ENCODE results near the gene STK10. TPM values are rescaled to one million over a fixed set of nuclear protein-coding genes. Genes with fewer than 3 reads are reported as not detected.
A peak's percentile ranks its signal among the peaks of the same experiment; 100 is the strongest.

Gene STK10
- total RNA-seq: 100 to 1,000 TPM; 126 to 134 TPM

DNA sequence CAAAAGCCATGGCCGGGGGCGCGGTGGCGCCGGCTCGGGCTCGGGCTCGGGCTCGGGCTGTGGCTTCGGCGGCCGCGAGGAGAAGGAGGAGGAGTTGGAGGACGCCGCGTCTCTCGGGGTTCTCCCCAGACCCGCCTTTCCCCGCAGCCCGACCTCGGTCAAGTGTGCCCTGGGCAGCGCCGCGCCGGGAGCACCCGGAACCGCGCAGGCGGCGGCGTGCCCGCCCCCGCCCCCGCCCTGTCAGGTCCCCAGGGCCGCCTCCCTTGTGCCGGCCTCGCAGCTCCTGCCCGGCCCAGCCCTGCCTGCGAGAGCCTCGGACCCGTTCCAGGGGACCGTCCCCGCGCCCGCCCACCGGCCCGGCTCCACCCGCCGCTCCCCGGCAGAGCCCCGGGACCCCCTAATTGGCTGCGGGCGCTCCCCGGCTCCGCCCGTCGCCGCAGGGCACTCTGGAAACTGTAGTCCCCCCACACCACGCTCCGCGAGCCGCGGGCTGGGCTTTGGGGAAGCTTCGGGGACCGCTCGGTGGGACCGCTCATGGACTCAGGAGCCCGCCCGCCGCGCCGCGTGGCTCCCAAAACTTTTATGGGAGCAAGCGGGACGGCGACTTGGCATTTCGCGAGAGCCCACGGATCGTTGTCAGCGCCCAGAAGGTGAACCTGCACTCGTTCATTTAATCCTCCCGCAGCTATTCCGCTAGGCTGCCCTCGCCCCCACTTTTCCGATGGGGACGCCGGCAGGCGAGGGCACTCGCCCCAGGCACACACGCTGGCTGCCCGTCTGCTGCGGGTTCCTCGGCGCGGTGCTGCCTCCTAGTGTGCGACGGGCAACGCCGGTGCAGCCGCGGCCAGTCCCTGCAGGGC lies at the start of gene STK10:
TSS of gene STK10 (minus strand) at position 192 of the 860 bp plus-strand sequence. CDS start at position 10, 182 bp downstream.
- Mint-ChIP-seq H3K27me3 (ENCODE audit: low read depth) (peaks cover 8% of the 10 kb centered on the region), H3K36me3 (ENCODE audit: insufficient read depth in 2 of 2) (peaks cover 13 to 17% of the 10 kb centered on the region in 2 donors), H3K4me1 (ENCODE audit: low read depth) (peaks cover 34% of the 10 kb centered on the region), H3K27ac (peak within 1 kb of the TSS; percentile 77), H3K9me3 (no peaks in the 10 kb centered on the region), H3K4me3 (peak within 1 kb of the TSS; percentile 91 to 99)
- peak; percentile 76 to 80 for ATAC-seq (replicated peaks in 1 of 2)
- peak; percentile 92 for DNase-seq

DNA sequence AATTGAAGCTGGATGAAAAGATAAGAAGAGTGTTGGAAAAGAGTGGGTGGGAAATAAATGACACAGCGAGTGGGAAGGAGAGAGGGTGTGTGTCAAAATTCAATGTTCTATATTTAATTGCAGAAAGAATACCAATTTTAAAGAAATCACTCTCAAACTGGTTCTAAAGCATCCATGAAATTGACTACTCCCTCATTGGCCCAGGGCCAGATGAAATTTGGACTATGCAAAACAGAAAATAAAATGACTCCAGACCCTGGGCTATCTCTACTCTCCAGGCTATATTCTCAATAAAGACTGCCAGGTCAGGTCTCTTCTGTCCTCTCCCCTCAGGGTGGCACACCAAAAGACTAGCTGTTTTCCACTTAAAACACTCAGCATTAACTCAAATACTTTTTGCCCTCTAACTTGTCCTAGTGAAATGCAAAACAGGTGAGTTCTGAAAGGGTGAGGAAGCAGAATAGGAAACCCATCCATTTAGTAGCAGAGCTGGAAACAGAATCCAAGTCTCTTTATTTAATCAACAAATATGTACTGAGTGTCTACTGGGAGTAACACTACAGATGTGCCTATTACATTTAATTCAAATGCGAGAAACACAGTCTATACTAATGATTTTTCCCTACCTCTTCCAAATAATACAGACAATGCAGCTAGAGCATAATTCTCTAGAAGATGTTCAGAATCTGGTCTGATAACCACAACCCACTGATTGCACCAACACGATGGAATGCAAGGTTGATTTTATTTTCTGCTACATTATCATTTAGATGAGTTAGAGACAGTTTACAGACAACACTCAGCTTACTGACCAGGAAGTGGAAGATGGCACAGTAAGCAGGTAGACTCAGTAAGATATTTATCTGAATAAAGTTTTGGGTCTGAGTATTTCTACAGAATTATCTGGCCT lies 48.1 kb upstream of the STK10 start:
- Mint-ChIP-seq H3K36me3 (ENCODE audit: insufficient read depth in 2 of 2) (peaks cover 2 to 6% of the 10 kb centered on the region in 2 donors), H3K9me3 (no peaks in the 10 kb centered on the region)

DNA sequence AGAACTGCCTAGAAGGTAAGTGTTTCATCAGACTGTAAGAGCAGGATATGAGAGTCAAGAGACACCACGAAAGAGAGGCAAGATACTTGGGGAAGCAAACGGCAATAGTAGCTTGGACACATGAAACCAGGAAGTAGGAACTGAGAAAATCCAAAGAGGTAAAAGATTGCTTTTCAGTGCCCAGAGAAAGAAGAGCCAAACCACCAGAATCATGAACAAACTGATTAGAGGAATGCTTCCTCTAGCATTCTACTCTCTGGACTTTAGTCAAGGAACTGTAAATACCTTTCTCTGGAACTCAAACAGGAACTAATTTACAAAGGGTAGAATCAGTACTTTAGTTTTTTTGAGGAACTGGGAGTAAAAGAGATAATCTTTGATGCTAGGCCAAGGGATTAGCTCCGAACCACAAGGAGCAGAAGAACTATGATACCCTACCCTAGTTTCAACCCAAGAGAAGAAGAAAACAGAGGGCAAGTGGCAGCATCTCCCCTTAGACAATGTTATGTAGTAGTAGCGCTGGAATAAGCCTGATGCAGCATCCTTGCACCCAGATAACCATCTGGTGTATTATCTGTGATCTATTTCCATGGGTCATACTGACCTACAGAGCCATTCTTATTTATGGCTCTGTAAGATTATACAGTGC lies 47.2 kb upstream of the STK10 start:
- H3K9me3 Mint-ChIP-seq: no peaks in the 10 kb centered on the region
- no peaks in the 10 kb centered on the region for H3K27me3 Mint-ChIP-seq (ENCODE audit: low read depth)
- H3K4me1 Mint-ChIP-seq (ENCODE audit: low read depth): peaks cover 53% of the 10 kb centered on the region
- DNase-seq (no peak), ATAC-seq (replicated peaks in 1 of 2) (peak in 1 of 2 donors; percentile 40)
- H3K27ac Mint-ChIP-seq: no peak overlapping the region
- H3K4me3 Mint-ChIP-seq: no peak overlapping the region
- H3K36me3 Mint-ChIP-seq (ENCODE audit: insufficient read depth in 2 of 2): peaks cover 2 to 11% of the 10 kb centered on the region in 2 donors

More for the DNA sequence above, 48.1 kb upstream of the STK10 start:
- ATAC-seq (replicated peaks in 1 of 2) (no peak), DNase-seq (no peak)
- H3K4me3 Mint-ChIP-seq: no peak overlapping the region
- H3K27me3 Mint-ChIP-seq (ENCODE audit: low read depth): no peaks in the 10 kb centered on the region
- no peak overlapping the region for H3K27ac Mint-ChIP-seq
- H3K4me1 Mint-ChIP-seq (ENCODE audit: low read depth): peaks cover 51% of the 10 kb centered on the region

DNA sequence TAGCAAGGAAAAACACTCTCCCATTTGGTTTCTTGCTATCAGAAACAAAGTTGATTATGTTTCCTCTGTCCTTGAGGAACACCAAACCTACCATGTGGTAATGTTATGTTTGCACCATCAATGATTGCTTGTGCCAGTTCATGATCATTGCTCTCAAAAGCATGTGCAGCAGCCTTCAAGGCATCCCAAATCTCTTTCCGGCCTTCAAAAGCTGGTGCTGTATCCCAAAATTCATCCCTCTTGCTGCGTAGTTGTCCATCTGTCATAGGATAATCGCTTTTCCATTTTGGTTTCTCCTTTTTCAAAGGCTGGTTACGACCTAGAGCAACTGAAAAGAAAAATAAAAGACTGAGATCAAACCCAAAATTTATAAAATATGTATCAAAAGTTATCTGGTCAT lies 46.0 kb upstream of the STK10 start:
- peaks cover 65% of the 10 kb centered on the region for H3K4me1 Mint-ChIP-seq (ENCODE audit: low read depth)
- no peak overlapping the region for H3K4me3 Mint-ChIP-seq
- no peak overlapping the region for H3K27ac Mint-ChIP-seq
- ATAC-seq (replicated peaks in 1 of 2): no peak
- no peaks in the 10 kb centered on the region for H3K27me3 Mint-ChIP-seq (ENCODE audit: low read depth)
- H3K9me3 Mint-ChIP-seq: no peaks in the 10 kb centered on the region
- DNase-seq: no peak
- H3K36me3 Mint-ChIP-seq (ENCODE audit: insufficient read depth in 2 of 2): peaks cover 4 to 13% of the 10 kb centered on the region in 2 donors

DNA sequence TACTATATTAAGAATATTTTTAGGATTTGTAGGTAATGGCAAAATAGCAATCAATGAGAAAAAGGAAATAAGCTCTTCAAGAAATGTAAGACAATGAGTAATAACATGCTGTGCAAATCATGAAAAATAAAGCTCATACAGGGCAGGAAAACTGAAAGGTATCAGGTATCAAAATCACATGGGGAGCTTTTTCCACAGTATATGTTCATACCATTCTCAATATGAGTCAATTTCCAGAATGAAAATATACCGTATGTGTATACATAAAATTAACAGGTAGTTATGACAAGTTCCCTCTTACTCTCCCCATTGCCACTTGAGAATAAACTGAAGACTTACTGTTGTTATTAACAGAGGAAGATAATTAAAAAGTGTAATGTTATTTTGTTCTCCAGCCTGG lies 41.9 kb upstream of the STK10 start:
- peak overlapping the region in 1 of 2 donors; percentile 58 for H3K4me3 Mint-ChIP-seq
- peak; percentile 87 to 89 for ATAC-seq (replicated peaks in 1 of 2)
- no peaks in the 10 kb centered on the region for H3K27me3 Mint-ChIP-seq (ENCODE audit: low read depth)
- no peaks in the 10 kb centered on the region for H3K9me3 Mint-ChIP-seq
- peaks cover 4 to 17% of the 10 kb centered on the region in 2 donors for H3K36me3 Mint-ChIP-seq (ENCODE audit: insufficient read depth in 2 of 2)
- H3K4me1 Mint-ChIP-seq (ENCODE audit: low read depth): peaks cover 42% of the 10 kb centered on the region
- no peak overlapping the region for H3K27ac Mint-ChIP-seq
- no peak for DNase-seq

DNA sequence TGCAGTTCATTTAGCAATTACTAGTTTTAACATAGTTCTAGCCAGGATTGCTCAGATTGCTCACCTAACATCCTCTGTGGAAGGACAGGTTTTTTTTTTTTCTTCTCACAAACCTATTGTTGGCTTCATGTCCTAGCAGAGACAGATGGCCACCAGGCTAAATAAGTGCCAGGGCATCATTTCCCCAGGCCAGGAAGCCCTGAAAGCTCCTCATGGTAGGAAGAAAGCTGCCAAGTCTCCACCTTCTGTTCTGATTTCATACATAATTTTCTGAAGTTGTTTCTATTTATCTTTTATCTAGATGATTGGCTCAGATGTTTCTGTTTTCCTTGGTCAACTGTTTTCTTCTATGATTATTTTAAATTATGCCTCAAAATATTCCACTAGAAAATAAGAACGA lies 37.0 kb upstream of the STK10 start:
- Mint-ChIP-seq H3K4me3 (peak overlapping the region; percentile 60 to 61), H3K27ac (peak overlapping the region; percentile 82), H3K4me1 (ENCODE audit: low read depth) (peaks cover 54% of the 10 kb centered on the region), H3K9me3 (peaks cover 0 to 1% of the 10 kb centered on the region in 2 donors), H3K36me3 (ENCODE audit: insufficient read depth in 2 of 2) (peaks cover 7 to 21% of the 10 kb centered on the region in 2 donors), H3K27me3 (ENCODE audit: low read depth) (peaks cover 7% of the 10 kb centered on the region)
- no peak for ATAC-seq (replicated peaks in 1 of 2)
- DNase-seq: no peak

DNA sequence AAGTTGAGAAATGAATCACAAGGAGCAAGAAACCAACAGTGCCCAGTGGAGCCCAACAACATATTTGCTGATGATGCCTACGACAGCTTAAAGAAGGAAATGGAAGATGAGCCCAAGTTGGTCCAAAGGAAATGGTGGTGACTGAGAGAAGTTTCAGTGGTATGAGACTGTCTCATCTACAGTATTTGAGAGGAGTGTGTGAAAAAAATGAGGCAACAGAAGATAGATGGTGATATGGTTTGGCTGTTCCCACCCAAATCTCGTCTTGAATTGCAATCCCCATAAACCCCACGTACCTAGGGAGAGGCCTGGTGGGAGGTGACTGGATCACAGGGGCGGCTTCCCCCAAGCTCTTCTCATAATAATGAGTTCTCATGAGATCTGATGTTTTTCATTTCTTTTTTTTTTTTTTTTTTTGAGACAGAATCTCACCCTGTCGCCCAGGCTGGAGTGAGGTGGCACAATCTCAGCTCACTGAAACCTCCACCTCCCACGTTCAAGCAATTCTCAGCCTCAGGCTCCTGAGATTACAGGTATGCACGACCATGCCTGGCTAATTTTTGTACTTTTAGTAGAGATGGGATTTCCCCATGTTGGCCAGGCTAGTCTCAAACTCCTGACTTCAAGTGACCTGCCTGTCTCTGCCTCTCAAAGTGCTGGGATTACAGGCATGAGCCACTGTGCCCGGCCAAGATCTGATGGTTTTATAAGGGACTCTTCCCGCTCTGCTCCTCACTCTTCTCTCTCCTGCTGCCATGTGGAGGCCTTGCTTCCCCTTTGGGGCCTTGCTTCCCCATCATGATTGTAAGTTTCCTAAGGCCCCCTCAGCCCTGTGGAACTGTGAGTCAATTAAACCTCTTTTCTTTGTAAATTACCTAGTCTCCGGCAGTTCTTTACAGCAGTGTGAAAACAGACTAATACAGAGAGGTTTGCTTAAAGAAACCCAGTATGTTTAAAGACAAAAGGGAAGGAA lies 36.2 kb upstream of the STK10 start:
- Mint-ChIP-seq H3K4me3 (peak overlapping the region; percentile 60 to 61), H3K27me3 (ENCODE audit: low read depth) (peaks cover 7% of the 10 kb centered on the region), H3K9me3 (peaks cover 0 to 3% of the 10 kb centered on the region in 2 donors), H3K4me1 (ENCODE audit: low read depth) (peaks cover 46% of the 10 kb centered on the region), H3K27ac (peak overlapping the region; percentile 80), H3K36me3 (ENCODE audit: insufficient read depth in 2 of 2) (peaks cover 11 to 29% of the 10 kb centered on the region in 2 donors)
- DNase-seq: peak; percentile 68 to 78
- ATAC-seq (replicated peaks in 1 of 2): peak; percentile 91 to 92

DNA sequence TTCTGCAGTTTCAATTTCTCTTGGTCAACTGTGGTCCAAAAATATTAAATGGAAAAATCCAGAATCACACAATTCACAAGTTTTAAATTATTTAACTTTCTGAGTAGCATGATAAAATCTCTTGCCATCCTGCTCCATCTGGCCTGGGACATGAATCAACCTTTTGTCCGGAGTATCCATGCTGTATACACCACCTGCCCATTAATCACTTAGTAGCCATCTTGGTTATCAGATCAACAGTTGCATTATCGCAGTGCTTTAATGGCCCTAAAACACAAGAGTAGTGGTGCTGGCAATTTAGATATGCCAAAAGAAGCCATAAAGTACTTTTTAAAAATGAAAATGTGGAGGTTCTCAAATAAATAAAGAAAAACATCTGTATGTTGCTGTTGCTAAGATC lies 31.3 kb upstream of the STK10 start:
- peaks cover 21% of the 10 kb centered on the region for H3K4me1 Mint-ChIP-seq (ENCODE audit: low read depth)
- H3K27ac Mint-ChIP-seq: no peak overlapping the region
- peaks cover 7% of the 10 kb centered on the region for H3K27me3 Mint-ChIP-seq (ENCODE audit: low read depth)
- ATAC-seq (replicated peaks in 1 of 2) (no peak), DNase-seq (no peak)
- peaks cover 0 to 3% of the 10 kb centered on the region in 2 donors for H3K9me3 Mint-ChIP-seq
- H3K36me3 Mint-ChIP-seq (ENCODE audit: insufficient read depth in 2 of 2): peaks cover 19 to 41% of the 10 kb centered on the region in 2 donors
- H3K4me3 Mint-ChIP-seq: no peak overlapping the region

DNA sequence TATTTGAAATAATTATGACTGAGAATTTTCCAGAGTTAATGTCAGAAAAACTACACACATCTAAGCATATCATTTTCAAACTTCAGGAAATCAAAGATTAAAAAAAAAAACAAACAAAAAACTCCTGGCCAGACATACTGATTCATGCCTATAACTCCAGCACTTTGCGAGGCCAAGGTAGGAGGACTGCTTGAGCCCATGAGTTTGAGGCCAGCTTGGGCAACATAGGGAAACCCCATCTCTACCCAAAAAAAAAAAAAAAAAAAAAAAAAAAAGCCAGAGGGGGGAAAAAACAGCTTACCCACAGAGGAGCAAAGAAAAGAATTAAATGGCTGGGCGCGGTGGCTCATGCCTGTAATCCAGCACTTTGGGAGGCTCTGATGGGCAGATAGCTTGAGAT lies 28.3 kb upstream of the STK10 start:
- no peak for ATAC-seq (replicated peaks in 1 of 2)
- Mint-ChIP-seq H3K4me3 (no peak overlapping the region), H3K27me3 (ENCODE audit: low read depth) (no peaks in the 10 kb centered on the region), H3K36me3 (ENCODE audit: insufficient read depth in 2 of 2) (peaks cover 13 to 34% of the 10 kb centered on the region in 2 donors), H3K27ac (no peak overlapping the region), H3K9me3 (peaks cover 0 to 3% of the 10 kb centered on the region in 2 donors), H3K4me1 (ENCODE audit: low read depth) (no peaks in the 10 kb centered on the region)
- DNase-seq: no peak

DNA sequence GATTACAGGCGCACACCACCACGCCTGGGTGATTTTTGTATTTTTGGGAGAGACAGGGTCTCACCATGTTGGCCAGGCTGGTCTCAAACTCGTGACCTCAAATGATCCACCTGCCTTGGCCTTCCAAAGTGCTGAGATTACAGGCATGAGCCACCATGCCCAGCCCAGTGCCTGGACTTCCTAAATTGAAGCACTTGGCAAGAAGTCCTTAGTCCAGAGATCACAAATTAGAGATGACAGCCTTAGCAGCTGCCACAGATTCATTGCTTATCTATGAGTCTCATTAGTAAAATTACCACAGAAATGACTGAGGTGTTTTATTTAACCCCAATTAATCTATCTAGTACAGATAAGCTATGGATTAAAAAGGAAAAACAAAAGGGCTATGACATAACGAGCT lies 25.1 kb upstream of the STK10 start:
- ATAC-seq (replicated peaks in 1 of 2): no peak
- no peak for DNase-seq
- no peaks in the 10 kb centered on the region for H3K9me3 Mint-ChIP-seq
- H3K27ac Mint-ChIP-seq: no peak overlapping the region
- H3K36me3 Mint-ChIP-seq (ENCODE audit: insufficient read depth in 2 of 2): peaks cover 9 to 16% of the 10 kb centered on the region in 2 donors
- H3K4me1 Mint-ChIP-seq (ENCODE audit: low read depth): no peaks in the 10 kb centered on the region
- no peak overlapping the region for H3K4me3 Mint-ChIP-seq
- no peaks in the 10 kb centered on the region for H3K27me3 Mint-ChIP-seq (ENCODE audit: low read depth)

DNA sequence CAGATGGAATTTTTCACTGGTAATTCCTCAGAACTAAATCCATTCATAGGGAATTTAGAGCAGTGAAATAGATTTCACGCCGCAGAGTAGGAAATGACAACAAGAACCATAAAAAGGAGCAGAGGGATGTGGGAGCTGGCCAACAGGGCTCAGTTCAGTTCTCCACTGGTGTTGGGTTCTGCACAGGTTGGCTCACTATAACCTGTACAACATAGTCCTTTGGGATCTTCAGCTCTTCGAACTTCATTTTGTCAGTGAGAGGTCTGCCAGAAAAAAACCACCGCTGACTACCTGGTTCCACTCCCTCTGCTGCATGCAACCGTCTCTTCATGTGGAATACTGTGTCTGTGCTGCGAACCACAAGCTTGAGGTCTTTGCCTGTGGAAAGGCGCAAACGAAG lies 23.7 kb upstream of the STK10 start:
- no peak overlapping the region for H3K4me3 Mint-ChIP-seq
- no peak for ATAC-seq (replicated peaks in 1 of 2)

DNA sequence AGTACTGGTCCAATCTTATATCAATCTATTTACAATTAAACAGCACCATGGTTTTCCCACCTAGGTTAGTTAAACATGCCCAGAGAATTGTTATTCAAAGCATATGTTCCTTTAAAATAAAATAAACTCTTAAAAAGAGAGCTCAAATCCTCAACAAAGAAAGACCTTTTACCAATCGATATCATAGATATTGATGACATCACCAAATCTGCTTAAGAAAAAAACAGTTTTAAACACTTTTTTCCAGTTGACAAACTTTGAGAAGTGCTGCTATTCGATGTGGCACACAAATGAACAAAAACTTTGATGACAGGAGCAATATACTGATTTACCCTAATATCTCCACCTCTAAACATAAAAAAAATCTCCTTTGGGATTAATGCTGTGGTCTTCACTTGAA lies 21.7 kb upstream of the STK10 start:
- ATAC-seq (replicated peaks in 1 of 2) (no peak), DNase-seq (no peak)
- Mint-ChIP-seq H3K4me1 (ENCODE audit: low read depth) (no peaks in the 10 kb centered on the region), H3K27me3 (ENCODE audit: low read depth) (no peaks in the 10 kb centered on the region), H3K27ac (no peak overlapping the region), H3K9me3 (no peaks in the 10 kb centered on the region), H3K4me3 (no peak overlapping the region), H3K36me3 (ENCODE audit: insufficient read depth in 2 of 2) (peaks cover 4 to 9% of the 10 kb centered on the region in 2 donors)

More for the DNA sequence above, 23.7 kb upstream of the STK10 start:
- DNase-seq: no peak
- peaks cover 5 to 11% of the 10 kb centered on the region in 2 donors for H3K36me3 Mint-ChIP-seq (ENCODE audit: insufficient read depth in 2 of 2)
- no peak overlapping the region for H3K27ac Mint-ChIP-seq
- no peaks in the 10 kb centered on the region for H3K4me1 Mint-ChIP-seq (ENCODE audit: low read depth)
- no peaks in the 10 kb centered on the region for H3K27me3 Mint-ChIP-seq (ENCODE audit: low read depth)
- H3K9me3 Mint-ChIP-seq: no peaks in the 10 kb centered on the region

Measured in activated T-cell treated with anti-CD3 and anti-CD28 coated beads, Interleukin-2, amount 50 U/mL, for 72 hours (primary cell).